Stimulated activated naive CD8-positive, alpha-beta T cell treated with anti-CD3 and anti-CD28 coated beads, Interleukin-15, amount 100 ng/mL, for 72 hours (primary cell): Measurements from ENCODE around the gene TMC6.

ENCODE experiments used
- ATAC-seq: fragments of 150-1000 bp; cut with Tn5 transposase; 2 replicates; pipeline ENCODE4 v1.10.0; 2021; ENCODE audit warnings: mild to moderate bottlenecking, moderate library complexity
- DNase-seq, 2 donors: peaks; one replicate each; pipeline ENCODE4 v3.0.0; 2021 to 2022
- H3K27ac Mint-ChIP-seq, 2 donors: one replicate each; pipeline ENCODE4 v1.8.0; 2022; ENCODE audit warnings: mild to moderate bottlenecking in 2 of 2, mixed read lengths in 2 of 2, moderate library complexity in 2 of 2
- H3K27me3 Mint-ChIP-seq: one replicate; pipeline ENCODE4 v1.8.0; 2022; ENCODE audit warnings: mixed read lengths
- H3K4me1 Mint-ChIP-seq: one replicate; pipeline ENCODE4 v1.8.0; 2022; ENCODE audit warnings: mild to moderate bottlenecking, mixed read lengths
- H3K4me3 Mint-ChIP-seq, 2 donors: one replicate each; pipeline ENCODE4 v1.8.0; 2022; ENCODE audit warnings: mild to moderate bottlenecking in 2 of 2, mixed read lengths in 2 of 2, moderate library complexity in 1 of 2
- H3K9me3 Mint-ChIP-seq, 2 donors: one replicate each; pipeline ENCODE4 v1.8.0; 2022; ENCODE audit warnings: mixed read lengths in 2 of 2

Gene TMC6

DNA sequence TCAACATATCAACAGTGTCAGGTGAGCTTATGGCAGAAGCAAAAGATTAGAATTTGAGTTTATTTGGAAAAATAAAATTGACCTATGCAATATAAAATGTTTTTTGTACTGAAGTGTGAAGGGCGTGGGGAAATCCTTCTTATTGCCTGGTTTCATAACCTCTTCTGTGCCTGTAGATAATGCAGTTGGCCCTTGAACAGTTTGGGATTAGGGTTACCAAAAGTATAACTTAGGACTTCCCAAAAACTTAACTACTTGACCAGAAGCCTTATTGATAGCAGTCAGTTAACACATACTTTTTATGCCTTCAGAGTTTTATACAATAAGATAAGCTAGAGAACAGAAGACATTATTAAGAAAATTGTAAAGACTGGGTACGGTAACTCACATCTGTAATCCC, 66.0 kb downstream of the TMC6 start:
- Mint-ChIP-seq H3K9me3 (no peaks in the 10 kb centered on the region), H3K4me3 (no peak overlapping the region), H3K27ac (no peak overlapping the region), H3K27me3 (no peaks in the 10 kb centered on the region), H3K4me1 (peaks cover 30% of the 10 kb centered on the region)
- ATAC-seq (no peak), DNase-seq (no peak)
